Measurements from ENCODE around the gene PSEN2.

GRCh38 chr1:226882631-226883409 is 12.4 kb downstream of the PSEN2 start:
- TF ChIP-seq POLR2A (IDR thresholded peaks at IDR 0.05): no peak
- TF ChIP-seq CTCF (IDR thresholded peaks at IDR 0.05): no peak

Measured in adrenal gland (tissue), 5 donors.